Neural cell (in vitro differentiated cells): ENCODE measurements around the gene ATE1. TPM values are rescaled to one million over a fixed set of nuclear protein-coding genes. Genes with fewer than 3 reads are reported as not detected.

Source experiments
- H2AFZ ChIP-seq: fragments of 200-600, 300-800 bp; sonication (generic), shearing (Covaris generic); 2 replicates; pipeline ENCODE4 v1.6.0; 2014; ENCODE audit warnings: low read depth, mild to moderate bottlenecking, antibody characterized with exemption, low read length, moderate library complexity
- H3F3A ChIP-seq: fragments of 200-600 bp; shearing (Covaris generic); 2 replicates; pipeline ENCODE4 v1.6.1; 2016; ENCODE audit warnings: mild to moderate bottlenecking, moderate library complexity, mixed read lengths, antibody characterized with exemption, low read length; ENCODE audit not compliant: insufficient read depth, poor library complexity, severe bottlenecking
- H3K27ac ChIP-seq: fragments of 200-600, 300-800 bp; sonication (generic), shearing (Covaris generic); 2 replicates; pipeline ENCODE4 v1.5.1; 2014; ENCODE audit warnings: mild to moderate bottlenecking, low read length, moderate library complexity
- H3K27me3 ChIP-seq: fragments of 300-800, 200-600 bp; sonication (generic), shearing (Covaris generic); 2 replicates; pipeline ENCODE4 v1.6.0; 2014; ENCODE audit warnings: mild to moderate bottlenecking, low read depth, low read length, moderate library complexity; ENCODE audit not compliant: insufficient read depth
- H3K36me3 ChIP-seq: fragments of 300-800, 200-600 bp; sonication (generic), shearing (Covaris generic); 2 replicates; pipeline ENCODE4 v1.5.1; 2014; ENCODE audit warnings: mild to moderate bottlenecking, antibody characterized with exemption, low read length, moderate library complexity; ENCODE audit not compliant: insufficient read depth
- H3K4me2 ChIP-seq: fragments of 300-800, 200-600 bp; sonication (generic), shearing (Covaris generic); 2 replicates; pipeline ENCODE4 v1.6.0; 2014; ENCODE audit warnings: mild to moderate bottlenecking, low read length
- H3K4me3 ChIP-seq: fragments of 300-800, 200-600 bp; sonication (generic), shearing (Covaris generic); 2 replicates; pipeline ENCODE4 v1.5.1; 2014; ENCODE audit warnings: mild to moderate bottlenecking, low read length, moderate library complexity
- H3K79me2 ChIP-seq: fragments of 200-600 bp; shearing (Covaris generic); replicated peaks from 2 replicates; pipeline ENCODE4 v1.6.0; 2014; ENCODE audit warnings: mild to moderate bottlenecking, low read length, moderate library complexity; ENCODE audit not compliant: insufficient read depth
- H3K9ac ChIP-seq: fragments of 300-800, 200-600 bp; sonication (generic), shearing (Covaris generic); 2 replicates; pipeline ENCODE4 v1.6.1; 2016; ENCODE audit warnings: mild to moderate bottlenecking, low read length, mixed read lengths
- H3K9me2 ChIP-seq: fragments of 200-600 bp; shearing (Covaris generic); 2 replicates; pipeline ENCODE4 v1.6.1; 2016; ENCODE audit warnings: mild to moderate bottlenecking, low read length, mixed read lengths; ENCODE audit not compliant: insufficient read depth
- H3K9me3 ChIP-seq: fragments of 200-600, 300-800 bp; sonication (generic), shearing (Covaris generic); 2 replicates; pipeline ENCODE4 v1.6.1; 2016; ENCODE audit warnings: mild to moderate bottlenecking, mixed run types, low read length, moderate library complexity, mixed read lengths
- H4K20me1 ChIP-seq: fragments of 200-600 bp; shearing (Covaris generic); 2 replicates; pipeline ENCODE4 v1.6.1; 2016; ENCODE audit warnings: mild to moderate bottlenecking, mixed run types; ENCODE audit not compliant: insufficient read depth
- EP300 ChIP-seq: fragments of 450-650 bp; conservative IDR thresholded peaks from 2 replicates; pipeline ENCODE4 v1.6.1; 2014; ENCODE audit warnings: antibody characterized with exemption, mild to moderate bottlenecking, moderate library complexity; ENCODE audit not compliant: poor library complexity, severe bottlenecking
- EZH2 ChIP-seq: fragments of 200-600, 300-800 bp; shearing (Covaris generic), sonication (generic); IDR thresholded peaks from 2 replicates; pipeline ENCODE4 v1.6.1; 2014; ENCODE audit warnings: antibody characterized with exemption, low read length, borderline replicate concordance, mild to moderate bottlenecking; ENCODE audit not compliant: insufficient read depth, poor library complexity, severe bottlenecking
- MXI1 ChIP-seq: fragments of 450-650 bp; conservative IDR thresholded peaks from 2 replicates; pipeline ENCODE4 v1.6.1; 2014; ENCODE audit warnings: antibody characterized with exemption, mild to moderate bottlenecking; ENCODE audit not compliant: poor library complexity, severe bottlenecking
- POLR2AphosphoS5 ChIP-seq: IDR thresholded peaks from 2 replicates; pipeline ENCODE4 v1.6.1; 2012
- RAD21 ChIP-seq: fragments of 450-650 bp; conservative IDR thresholded peaks from 2 replicates; pipeline ENCODE4 v1.6.1; 2014; ENCODE audit warnings: antibody characterized with exemption, mild to moderate bottlenecking, moderate library complexity
- SMC3 ChIP-seq: fragments of 450-650 bp; conservative IDR thresholded peaks from 2 replicates; pipeline ENCODE4 v1.6.1; 2014; ENCODE audit warnings: antibody characterized with exemption, mild to moderate bottlenecking, moderate library complexity; ENCODE audit not compliant: poor library complexity
- TAF1 ChIP-seq: IDR thresholded peaks from 2 replicates; pipeline ENCODE4 v1.6.1; 2012; ENCODE audit warnings: low read depth
- polyA plus RNA-seq: library from polyadenylated mRNA; depleted of rRNA; stranded (reverse); fragments of >200 nt; gene quantifications from 2 replicates; pipeline ENCODE4 v1.2.3, GENCODE V29; 2014
- TF ChIP-seq, protein P1 (sequence below): fragments of 450-650 bp; IDR thresholded peaks from 2 replicates; pipeline ENCODE4 v1.5.1; 2014; ENCODE audit warnings: antibody characterized with exemption, mild to moderate bottlenecking, moderate library complexity; ENCODE audit not compliant: poor library complexity, severe bottlenecking
- TF ChIP-seq, protein P2 (sequence below): IDR thresholded peaks from 2 replicates; pipeline ENCODE4 v1.6.1; 2012; ENCODE audit warnings: borderline replicate concordance

ATE1 gene
- polyA plus RNA-seq, 1 donor from 2014 or later, result 23.7 TPM

DNA sequence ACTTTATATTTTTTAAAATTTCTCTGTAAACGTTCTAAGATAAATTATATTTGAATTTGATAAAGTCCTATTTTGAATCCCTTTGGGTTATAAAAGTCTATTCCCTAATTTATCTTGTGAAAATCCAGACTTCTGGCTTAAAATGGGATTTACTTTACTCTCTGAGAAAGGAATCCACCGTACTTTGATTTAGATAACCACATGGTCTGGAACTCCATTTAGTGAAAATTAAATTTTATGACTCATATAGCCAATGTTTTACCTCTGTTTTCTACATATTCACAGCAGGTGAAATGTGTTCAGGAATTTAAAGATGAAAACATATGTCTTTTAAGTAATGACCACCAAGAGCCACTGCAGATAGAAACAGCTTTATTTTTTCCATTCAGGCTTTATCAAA lies 187.8 kb downstream of the ATE1 start:
- peaks cover 3% of the 10 kb centered on the region for H3K27me3 ChIP-seq
- no peaks in the 10 kb centered on the region for H3K36me3 ChIP-seq
- no peak overlapping the region for H3K4me3 ChIP-seq
- H3K9me3 ChIP-seq, result no peaks in the 10 kb centered on the region
- H3K9ac ChIP-seq, result no peak overlapping the region
- H4K20me1 ChIP-seq, result no peaks in the 10 kb centered on the region
- TF ChIP-seq SMC3 (no peak), RAD21 (no peak), POLR2AphosphoS5 (no peak), MXI1 (no peak), EZH2 (no peak), TAF1 (no peak), EP300 (no peak)
- TF ChIP-seq, protein P1, sequence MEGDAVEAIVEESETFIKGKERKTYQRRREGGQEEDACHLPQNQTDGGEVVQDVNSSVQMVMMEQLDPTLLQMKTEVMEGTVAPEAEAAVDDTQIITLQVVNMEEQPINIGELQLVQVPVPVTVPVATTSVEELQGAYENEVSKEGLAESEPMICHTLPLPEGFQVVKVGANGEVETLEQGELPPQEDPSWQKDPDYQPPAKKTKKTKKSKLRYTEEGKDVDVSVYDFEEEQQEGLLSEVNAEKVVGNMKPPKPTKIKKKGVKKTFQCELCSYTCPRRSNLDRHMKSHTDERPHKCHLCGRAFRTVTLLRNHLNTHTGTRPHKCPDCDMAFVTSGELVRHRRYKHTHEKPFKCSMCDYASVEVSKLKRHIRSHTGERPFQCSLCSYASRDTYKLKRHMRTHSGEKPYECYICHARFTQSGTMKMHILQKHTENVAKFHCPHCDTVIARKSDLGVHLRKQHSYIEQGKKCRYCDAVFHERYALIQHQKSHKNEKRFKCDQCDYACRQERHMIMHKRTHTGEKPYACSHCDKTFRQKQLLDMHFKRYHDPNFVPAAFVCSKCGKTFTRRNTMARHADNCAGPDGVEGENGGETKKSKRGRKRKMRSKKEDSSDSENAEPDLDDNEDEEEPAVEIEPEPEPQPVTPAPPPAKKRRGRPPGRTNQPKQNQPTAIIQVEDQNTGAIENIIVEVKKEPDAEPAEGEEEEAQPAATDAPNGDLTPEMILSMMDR, result no peak
- TF ChIP-seq, protein P2, sequence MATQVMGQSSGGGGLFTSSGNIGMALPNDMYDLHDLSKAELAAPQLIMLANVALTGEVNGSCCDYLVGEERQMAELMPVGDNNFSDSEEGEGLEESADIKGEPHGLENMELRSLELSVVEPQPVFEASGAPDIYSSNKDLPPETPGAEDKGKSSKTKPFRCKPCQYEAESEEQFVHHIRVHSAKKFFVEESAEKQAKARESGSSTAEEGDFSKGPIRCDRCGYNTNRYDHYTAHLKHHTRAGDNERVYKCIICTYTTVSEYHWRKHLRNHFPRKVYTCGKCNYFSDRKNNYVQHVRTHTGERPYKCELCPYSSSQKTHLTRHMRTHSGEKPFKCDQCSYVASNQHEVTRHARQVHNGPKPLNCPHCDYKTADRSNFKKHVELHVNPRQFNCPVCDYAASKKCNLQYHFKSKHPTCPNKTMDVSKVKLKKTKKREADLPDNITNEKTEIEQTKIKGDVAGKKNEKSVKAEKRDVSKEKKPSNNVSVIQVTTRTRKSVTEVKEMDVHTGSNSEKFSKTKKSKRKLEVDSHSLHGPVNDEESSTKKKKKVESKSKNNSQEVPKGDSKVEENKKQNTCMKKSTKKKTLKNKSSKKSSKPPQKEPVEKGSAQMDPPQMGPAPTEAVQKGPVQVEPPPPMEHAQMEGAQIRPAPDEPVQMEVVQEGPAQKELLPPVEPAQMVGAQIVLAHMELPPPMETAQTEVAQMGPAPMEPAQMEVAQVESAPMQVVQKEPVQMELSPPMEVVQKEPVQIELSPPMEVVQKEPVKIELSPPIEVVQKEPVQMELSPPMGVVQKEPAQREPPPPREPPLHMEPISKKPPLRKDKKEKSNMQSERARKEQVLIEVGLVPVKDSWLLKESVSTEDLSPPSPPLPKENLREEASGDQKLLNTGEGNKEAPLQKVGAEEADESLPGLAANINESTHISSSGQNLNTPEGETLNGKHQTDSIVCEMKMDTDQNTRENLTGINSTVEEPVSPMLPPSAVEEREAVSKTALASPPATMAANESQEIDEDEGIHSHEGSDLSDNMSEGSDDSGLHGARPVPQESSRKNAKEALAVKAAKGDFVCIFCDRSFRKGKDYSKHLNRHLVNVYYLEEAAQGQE, result no peak
- no peak overlapping the region for H3K27ac ChIP-seq
- H2AFZ ChIP-seq, result no peak overlapping the region
- no peak overlapping the region for H3K4me2 ChIP-seq
- no peaks in the 10 kb centered on the region for H3F3A ChIP-seq
- no peaks in the 10 kb centered on the region for H3K9me2 ChIP-seq
- no peaks in the 10 kb centered on the region for H3K79me2 ChIP-seq

DNA sequence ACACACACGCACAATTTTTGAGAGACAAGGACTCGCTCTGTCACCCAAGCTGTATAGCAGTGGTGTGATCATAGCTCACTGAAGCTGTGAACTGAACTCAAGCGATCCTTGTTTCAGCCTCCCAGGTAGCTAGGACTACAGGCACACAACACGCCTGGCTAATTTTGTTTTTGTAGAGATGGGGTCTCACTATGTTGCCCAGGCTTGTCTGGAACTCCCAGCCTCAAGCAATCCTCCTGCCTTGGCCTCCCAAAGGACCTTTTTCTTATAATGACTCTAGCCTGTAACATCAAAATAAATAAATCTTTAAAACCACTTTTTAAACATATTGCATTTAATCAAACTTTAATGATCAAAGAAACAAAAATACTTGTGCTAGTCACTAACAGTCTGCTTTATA lies 188.7 kb downstream of the ATE1 start:
- TF ChIP-seq POLR2AphosphoS5 (no peak), RAD21 (no peak), SMC3 (no peak), EP300 (no peak), TAF1 (no peak), MXI1 (no peak), EZH2 (no peak)
- TF ChIP-seq, protein P1, result no peak
- TF ChIP-seq, protein P2, result no peak
- no peak overlapping the region for H3K4me2 ChIP-seq

More for the DNA sequence above, 188.7 kb downstream of the ATE1 start:
- no peaks in the 10 kb centered on the region for H3K9me3 ChIP-seq
- peaks cover 8% of the 10 kb centered on the region for H3K27me3 ChIP-seq
- H3K79me2 ChIP-seq, result no peaks in the 10 kb centered on the region
- no peaks in the 10 kb centered on the region for H4K20me1 ChIP-seq
- no peak overlapping the region for H2AFZ ChIP-seq
- H3F3A ChIP-seq, result no peaks in the 10 kb centered on the region
- no peak overlapping the region for H3K9ac ChIP-seq
- no peaks in the 10 kb centered on the region for H3K36me3 ChIP-seq
- H3K9me2 ChIP-seq, result no peaks in the 10 kb centered on the region
- no peak overlapping the region for H3K27ac ChIP-seq
- H3K4me3 ChIP-seq, result no peak overlapping the region
